ENCODE measurements around the gene AP5S1. TPM values are rescaled to one million over a fixed set of nuclear protein-coding genes. Genes with fewer than 3 reads are reported as not detected.
"Not testable (repeated sequence)": the region's sequence is repeated elsewhere in the genome, so short reads cannot be mapped to it uniquely, and the experiment has no call there.

AP5S1 gene
- polyA plus RNA-seq, 1 donor (not counting 4 experiments of a cell fraction or from before 2014, with no cell fraction given) = 5.2 TPM

- no peaks in the 10 kb centered on the region for H3K9me1 ChIP-seq (ENCODE audit: control insufficient read depth, extremely low read depth, insufficient read depth, low read length)
- no peaks in the 10 kb centered on the region for H3K27me3 ChIP-seq (ENCODE audit: control insufficient read depth, extremely low read depth, insufficient read depth, low read length)
- H3K4me2 ChIP-seq (ENCODE audit: control insufficient read depth, extremely low read depth, insufficient read depth, low read depth, low read length) = no peak overlapping the region
- peaks cover 9% of the 10 kb centered on the region for H3K4me1 ChIP-seq (ENCODE audit: control insufficient read depth, extremely low read depth, insufficient read depth, low read length)
- no peak overlapping the region for H3K9ac ChIP-seq (ENCODE audit: control insufficient read depth, extremely low read depth, insufficient read depth, low read length)
- dilution Hi-C loops (cut with MboI; ENCODE audit: extremely low pct_ligation_motif_present, low sequenced_read_pairs) = no loop called here
- H3K79me2 ChIP-seq (ENCODE audit: control insufficient read depth, insufficient read depth, low read length) = no peaks in the 10 kb centered on the region
- H4K20me1 ChIP-seq (ENCODE audit: control insufficient read depth, extremely low read depth, insufficient read depth, low read length) = no peaks in the 10 kb centered on the region
- TF ChIP-seq CTCF (optimal IDR thresholded peaks at IDR 0.05 in 1 of 3, IDR thresholded peaks at IDR 0.05 in 1 of 3, conservative IDR thresholded peaks at IDR 0.05 in 1 of 3; ENCODE audit: extremely low read depth in 1 of 3, insufficient read depth in 2 of 3, low read length in 3 of 3) (no peak), EZH2 (IDR thresholded peaks at IDR 0.05; ENCODE audit: low read length) (no peak)
- H2AFZ ChIP-seq (ENCODE audit: control insufficient read depth, low read length) = no peak overlapping the region
- FAIRE-seq (no peak), DNase-seq (ENCODE audit: low read depth, low spot score) (no peak)
- no peak overlapping the region for H3K4me3 ChIP-seq (ENCODE audit: control insufficient read depth in 2 of 3, extremely low read depth in 1 of 3, insufficient read depth in 2 of 3, low read depth in 1 of 3, low read length in 3 of 3)
- H3K36me3 ChIP-seq (ENCODE audit: control insufficient read depth in 2 of 2, extremely low read depth in 1 of 2, insufficient read depth in 2 of 2, low read length in 2 of 2) = no peaks in the 10 kb centered on the region
- H3K9me3 ChIP-seq (ENCODE audit: control insufficient read depth, low read depth, low read length) = no peaks in the 10 kb centered on the region
- no peak overlapping the region for H3K27ac ChIP-seq (ENCODE audit: control insufficient read depth, insufficient read depth, low read length)
Observed at GRCh38 chr20:3839328-3839727, 19.0 kb downstream of the AP5S1 start.

- H3K36me3 ChIP-seq (ENCODE audit: control insufficient read depth in 2 of 2, extremely low read depth in 1 of 2, insufficient read depth in 2 of 2, low read length in 2 of 2); H3K9ac ChIP-seq (ENCODE audit: control insufficient read depth, extremely low read depth, insufficient read depth, low read length); DNase-seq (ENCODE audit: low read depth, low spot score): not testable (repeated sequence)
Observed at GRCh38 chr20:3840201-3840600, 19.9 kb downstream of the AP5S1 start.

GRCh38 chr20:3842348-3842930 lies 22.1 kb downstream of the AP5S1 start:
- dilution Hi-C loops (cut with MboI; ENCODE audit: extremely low pct_ligation_motif_present, low sequenced_read_pairs) = no loop called here
- Histone ChIP-seq H3K9me1 (ENCODE audit: control insufficient read depth, extremely low read depth, insufficient read depth, low read length) (no peaks in the 10 kb centered on the region), H3K4me1 (ENCODE audit: control insufficient read depth, extremely low read depth, insufficient read depth, low read length) (peaks cover 13% of the 10 kb centered on the region), H3K9me3 (ENCODE audit: control insufficient read depth, low read depth, low read length) (no peaks in the 10 kb centered on the region), H3K27me3 (ENCODE audit: control insufficient read depth, extremely low read depth, insufficient read depth, low read length) (no peaks in the 10 kb centered on the region), H3K9ac (ENCODE audit: control insufficient read depth, extremely low read depth, insufficient read depth, low read length) (no peak overlapping the region), H3K36me3 (ENCODE audit: control insufficient read depth in 2 of 2, extremely low read depth in 1 of 2, insufficient read depth in 2 of 2, low read length in 2 of 2) (no peaks in the 10 kb centered on the region), H3K79me2 (ENCODE audit: control insufficient read depth, insufficient read depth, low read length) (peaks cover 8% of the 10 kb centered on the region), H3K4me2 (ENCODE audit: control insufficient read depth, extremely low read depth, insufficient read depth, low read depth, low read length) (no peak overlapping the region), H3K4me3 (ENCODE audit: control insufficient read depth in 2 of 3, extremely low read depth in 1 of 3, insufficient read depth in 2 of 3, low read depth in 1 of 3, low read length in 3 of 3) (no peak overlapping the region), H2AFZ (ENCODE audit: control insufficient read depth, low read length) (no peak overlapping the region), H3K27ac (ENCODE audit: control insufficient read depth, insufficient read depth, low read length) (no peak overlapping the region), H4K20me1 (ENCODE audit: control insufficient read depth, extremely low read depth, insufficient read depth, low read length) (no peaks in the 10 kb centered on the region)
- TF ChIP-seq CTCF (optimal IDR thresholded peaks at IDR 0.05 in 1 of 3, IDR thresholded peaks at IDR 0.05 in 1 of 3, conservative IDR thresholded peaks at IDR 0.05 in 1 of 3; ENCODE audit: extremely low read depth in 1 of 3, insufficient read depth in 2 of 3, low read length in 3 of 3) = no peak
- DNase-seq (ENCODE audit: low read depth, low spot score) = no peak
- FAIRE-seq = no peak

More at GRCh38 chr20:3840201-3840600, 19.9 kb downstream of the AP5S1 start:
- H3K79me2 ChIP-seq (ENCODE audit: control insufficient read depth, insufficient read depth, low read length); H3K9me1 ChIP-seq (ENCODE audit: control insufficient read depth, extremely low read depth, insufficient read depth, low read length); H3K4me2 ChIP-seq (ENCODE audit: control insufficient read depth, extremely low read depth, insufficient read depth, low read depth, low read length); H3K27me3 ChIP-seq (ENCODE audit: control insufficient read depth, extremely low read depth, insufficient read depth, low read length); H4K20me1 ChIP-seq (ENCODE audit: control insufficient read depth, extremely low read depth, insufficient read depth, low read length); FAIRE-seq; H2AFZ ChIP-seq (ENCODE audit: control insufficient read depth, low read length); H3K4me3 ChIP-seq (ENCODE audit: control insufficient read depth in 2 of 3, extremely low read depth in 1 of 3, insufficient read depth in 2 of 3, low read depth in 1 of 3, low read length in 3 of 3); H3K9me3 ChIP-seq (ENCODE audit: control insufficient read depth, low read depth, low read length); H3K4me1 ChIP-seq (ENCODE audit: control insufficient read depth, extremely low read depth, insufficient read depth, low read length); H3K27ac ChIP-seq (ENCODE audit: control insufficient read depth, insufficient read depth, low read length); dilution Hi-C loops (cut with MboI; ENCODE audit: extremely low pct_ligation_motif_present, low sequenced_read_pairs): not testable (repeated sequence)
